ENCODE results near the gene TRIM26. TPM values are rescaled to one million over a fixed set of nuclear protein-coding genes. Genes with fewer than 3 reads are reported as not detected.

TRIM26 gene
- total RNA-seq, result 28.2 and 30.8 TPM in 2 replicates

GRCh38 chr6:30212865-30213666 lies at the start of gene TRIM26:
TRIM26 (minus strand) TSS chr6:30213406; CDS start chr6:30199103, 14,303 bp downstream.

GRCh38 chr6:30163090-30163917 lies 49.9 kb downstream of the TRIM26 start, which contains the start of gene TRIM15:
TRIM15 (plus strand) TSS chr6:30163546; CDS start chr6:30163685, 139 bp downstream.

GRCh38 chr6:30160785-30161531 lies 52.2 kb downstream of the TRIM26 start, which contains the start of gene TRIM10:
TRIM10 (minus strand) TSS chr6:30161211; CDS start chr6:30160858, 353 bp downstream.

GRCh38 chr6:30135757-30136156 lies 77.4 kb downstream of the TRIM26 start, which contains the start of gene TRIM40:
TRIM40 (plus strand) TSS chr6:30136140; CDS start chr6:30137037, 897 bp downstream.

Other genes with a start within 250 kb of the TRIM26 start
- 25.0 and 29.2 TPM in 2 replicates for gene POLR1H, start 152.1 kb downstream of the TRIM26 start, total RNA-seq
- gene PPP1R11, start 146.2 kb downstream of the TRIM26 start, total RNA-seq, result 15.6 and 23.0 TPM in 2 replicates
- under 0.01 TPM in 1 of 2 replicates, not detected in the other for gene RNF39, start 137.6 kb downstream of the TRIM26 start, total RNA-seq
- gene TRIM31, start 100.3 kb downstream of the TRIM26 start, total RNA-seq, result not detected in 2 replicates
- gene TRIM40, start 77.3 kb downstream of the TRIM26 start, total RNA-seq, result not detected in 2 replicates
- gene TRIM10, start 52.2 kb downstream of the TRIM26 start, total RNA-seq, result not detected in 2 replicates
- not detected in 2 replicates for gene TRIM15, start 49.9 kb downstream of the TRIM26 start, total RNA-seq
- gene TRIM39, start 113.5 kb upstream of the TRIM26 start, total RNA-seq, result 12.7 and 13.6 TPM in 2 replicates
- gene RPP21, start 131.8 kb upstream of the TRIM26 start, total RNA-seq, result 27.9 and 52.3 TPM in 2 replicates